IMR-90 (cell line): ENCODE results near the gene COMMD8. TPM values are rescaled to one million over a fixed set of nuclear protein-coding genes. Genes with fewer than 3 reads are reported as not detected.

Source experiments
- polyA plus RNA-seq, 3 experiments: library from polyadenylated mRNA; depleted of rRNA; stranded (reverse); fragments of >200 nt; gene quantifications; 2 replicates each; pipeline ENCODE4 v1.2.3, GENCODE V29; 2012; ENCODE audit warnings: low replicate concordance in 1 of 3
- total RNA-seq: library from RNA; depleted of rRNA; stranded (reverse); fragments of >200 nt; gene quantifications from 2 replicates; pipeline ENCODE4 v1.2.3, GENCODE V29; 2012; rRNA removed

COMMD8 gene
- total and polyA plus RNA-seq, 2 of the 4 experiments (the other 2 are of a cell fraction) = 12.5 to 12.6 TPM

Other genes with a start within 250 kb of the COMMD8 start
- 90.3 and 135 TPM in 2 replicates for gene ATP10D, start 21.6 kb upstream of the COMMD8 start, total RNA-seq
- gene ATP10D, start 21.6 kb upstream of the COMMD8 start, polyA plus RNA-seq (2012; rRNA removed) = 26.1 and 28.9 TPM in 2 replicates